GM21515 (cell line): ENCODE results near the gene FMNL3.
A peak's percentile ranks its signal among the peaks of the same experiment; 100 is the strongest.
"Not testable (repeated sequence)": the region's sequence is repeated elsewhere in the genome, so short reads cannot be mapped to it uniquely, and the experiment has no call there.

ENCODE experiments used
- ATAC-seq: cut with Tn5 transposase; IDR thresholded peaks from one replicate; pipeline ENCODE4 v1.9.1; 2021; ENCODE audit not compliant: unreplicated experiment

The FMNL3 gene, protein sequence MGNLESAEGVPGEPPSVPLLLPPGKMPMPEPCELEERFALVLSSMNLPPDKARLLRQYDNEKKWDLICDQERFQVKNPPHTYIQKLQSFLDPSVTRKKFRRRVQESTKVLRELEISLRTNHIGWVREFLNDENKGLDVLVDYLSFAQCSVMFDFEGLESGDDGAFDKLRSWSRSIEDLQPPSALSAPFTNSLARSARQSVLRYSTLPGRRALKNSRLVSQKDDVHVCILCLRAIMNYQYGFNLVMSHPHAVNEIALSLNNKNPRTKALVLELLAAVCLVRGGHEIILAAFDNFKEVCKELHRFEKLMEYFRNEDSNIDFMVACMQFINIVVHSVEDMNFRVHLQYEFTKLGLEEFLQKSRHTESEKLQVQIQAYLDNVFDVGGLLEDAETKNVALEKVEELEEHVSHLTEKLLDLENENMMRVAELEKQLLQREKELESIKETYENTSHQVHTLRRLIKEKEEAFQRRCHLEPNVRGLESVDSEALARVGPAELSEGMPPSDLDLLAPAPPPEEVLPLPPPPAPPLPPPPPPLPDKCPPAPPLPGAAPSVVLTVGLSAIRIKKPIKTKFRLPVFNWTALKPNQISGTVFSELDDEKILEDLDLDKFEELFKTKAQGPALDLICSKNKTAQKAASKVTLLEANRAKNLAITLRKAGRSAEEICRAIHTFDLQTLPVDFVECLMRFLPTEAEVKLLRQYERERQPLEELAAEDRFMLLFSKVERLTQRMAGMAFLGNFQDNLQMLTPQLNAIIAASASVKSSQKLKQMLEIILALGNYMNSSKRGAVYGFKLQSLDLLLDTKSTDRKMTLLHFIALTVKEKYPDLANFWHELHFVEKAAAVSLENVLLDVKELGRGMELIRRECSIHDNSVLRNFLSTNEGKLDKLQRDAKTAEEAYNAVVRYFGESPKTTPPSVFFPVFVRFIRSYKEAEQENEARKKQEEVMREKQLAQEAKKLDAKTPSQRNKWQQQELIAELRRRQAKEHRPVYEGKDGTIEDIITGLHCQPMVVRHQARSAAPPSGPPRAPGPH

DNA sequence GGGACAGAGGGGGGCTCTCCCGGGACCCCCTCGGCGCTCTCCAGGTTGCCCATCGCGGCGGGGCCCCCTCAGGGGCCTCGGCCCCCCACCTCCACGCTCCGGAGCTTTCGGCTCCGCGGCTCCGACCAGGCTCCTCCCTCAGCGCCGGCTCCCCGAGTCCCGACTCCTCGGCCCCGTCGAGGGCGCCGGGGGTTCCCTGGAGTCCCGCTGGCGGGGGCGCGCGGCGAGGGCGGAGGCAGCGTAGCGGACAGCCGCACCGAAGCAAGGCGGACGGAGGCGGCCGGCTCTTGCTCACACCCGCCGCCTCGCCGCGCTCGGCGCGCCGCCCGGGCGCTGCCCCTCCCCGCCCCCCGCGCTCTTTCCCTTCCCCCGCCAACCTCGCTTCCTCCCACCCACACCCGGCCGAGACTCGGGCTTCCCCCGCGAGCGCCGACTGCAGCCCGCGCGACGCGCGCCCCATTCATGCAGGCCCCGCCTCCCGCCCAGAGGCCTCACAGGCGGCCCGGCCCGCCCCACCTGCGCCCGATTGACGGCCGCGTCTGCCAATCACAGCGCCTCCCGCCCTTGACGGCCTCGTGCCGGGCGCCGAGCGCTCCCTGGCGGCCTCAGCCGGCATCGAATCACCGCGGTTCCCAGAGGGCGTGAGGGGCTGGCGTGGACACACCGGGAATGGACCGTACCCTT lies at the start of gene FMNL3:
FMNL3 (minus strand) TSS at position 278 of the 684 bp plus-strand sequence; CDS start at position 53, 225 bp downstream.
- ATAC-seq: peak; percentile 78

DNA sequence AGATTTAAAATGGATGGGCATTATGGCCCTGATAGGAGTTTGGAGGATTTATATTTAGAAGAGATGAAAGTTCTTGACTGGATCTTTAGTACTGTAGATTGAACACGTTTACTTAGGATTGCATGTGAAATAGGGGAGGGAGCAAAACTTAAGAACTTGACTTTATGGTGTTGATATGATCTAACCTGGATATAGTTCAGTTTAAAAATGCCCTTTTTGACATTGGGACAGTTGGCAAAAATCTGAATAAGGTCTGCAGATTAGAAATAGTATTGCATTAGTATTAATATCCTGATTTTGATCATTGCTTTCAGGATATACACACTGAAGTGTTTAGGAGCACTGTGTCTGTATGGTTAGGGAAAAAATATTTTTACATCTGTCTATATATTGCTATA lies 43.8 kb upstream of the FMNL3 start:
- ATAC-seq: no peak

DNA sequence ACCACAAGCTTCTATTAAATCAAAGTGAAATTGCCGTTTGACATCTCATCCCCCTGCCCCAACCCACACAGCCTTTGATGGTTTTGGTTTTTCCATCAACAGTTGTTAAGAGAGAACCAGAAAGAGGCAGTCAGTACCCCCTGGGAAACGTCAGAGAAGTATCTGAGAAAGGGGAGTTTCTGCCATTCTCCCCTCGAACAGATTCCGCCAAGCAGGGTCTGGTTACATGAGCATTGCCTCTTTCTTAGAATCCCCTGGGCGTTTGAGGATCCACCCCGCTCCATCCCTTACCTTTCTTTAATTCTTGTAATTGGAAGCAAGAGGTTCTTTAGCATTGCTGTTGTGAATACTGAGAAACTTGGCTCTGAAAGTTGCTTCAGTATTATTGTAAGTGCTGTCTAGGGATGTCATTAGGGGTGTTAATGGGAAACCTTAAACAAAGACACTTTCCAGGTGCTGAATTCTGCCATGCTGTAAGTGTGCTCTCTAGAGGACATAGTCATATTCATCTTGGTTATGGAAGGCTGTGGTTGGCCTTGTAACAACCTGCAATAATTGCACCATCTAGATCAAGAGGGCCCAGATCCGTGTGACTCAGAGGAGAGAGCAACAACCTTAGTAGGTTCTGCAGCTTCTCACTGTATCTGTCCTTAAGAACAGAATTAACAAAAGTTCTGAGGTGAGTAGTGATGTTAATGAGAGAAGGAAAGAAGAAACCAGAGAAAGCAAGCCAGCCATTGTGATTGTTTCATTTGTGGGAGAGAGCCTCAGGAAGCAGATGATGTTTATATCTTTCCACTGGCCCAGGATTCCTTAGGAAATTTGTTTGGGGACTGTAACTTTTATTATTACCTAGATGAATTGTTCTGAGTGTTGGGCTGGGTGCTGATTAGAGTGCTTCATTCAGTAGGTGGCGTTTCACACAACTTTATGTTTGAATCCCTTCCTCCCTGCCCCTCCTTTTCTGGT lies 43.1 kb upstream of the FMNL3 start:
- ATAC-seq: no peak

DNA sequence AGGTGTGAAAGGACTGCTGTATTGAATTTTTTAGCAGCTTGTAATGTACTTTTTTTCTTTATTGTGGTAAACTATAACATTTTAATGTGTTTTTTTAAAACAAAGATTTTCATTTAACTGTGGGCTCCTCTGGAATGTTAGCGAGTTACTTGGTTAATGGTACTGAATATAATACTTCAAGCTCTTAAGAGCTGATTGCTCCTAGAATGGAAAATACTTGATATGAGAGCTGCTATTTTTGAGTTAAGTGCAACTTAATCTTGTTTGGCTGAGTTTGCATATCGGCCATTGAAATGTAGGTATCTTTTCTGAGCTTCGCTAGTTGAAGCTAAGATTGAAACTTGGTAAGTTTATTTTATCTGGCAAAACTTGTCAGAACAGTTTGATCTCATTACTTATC lies 41.6 kb upstream of the FMNL3 start:
- no peak for ATAC-seq

DNA sequence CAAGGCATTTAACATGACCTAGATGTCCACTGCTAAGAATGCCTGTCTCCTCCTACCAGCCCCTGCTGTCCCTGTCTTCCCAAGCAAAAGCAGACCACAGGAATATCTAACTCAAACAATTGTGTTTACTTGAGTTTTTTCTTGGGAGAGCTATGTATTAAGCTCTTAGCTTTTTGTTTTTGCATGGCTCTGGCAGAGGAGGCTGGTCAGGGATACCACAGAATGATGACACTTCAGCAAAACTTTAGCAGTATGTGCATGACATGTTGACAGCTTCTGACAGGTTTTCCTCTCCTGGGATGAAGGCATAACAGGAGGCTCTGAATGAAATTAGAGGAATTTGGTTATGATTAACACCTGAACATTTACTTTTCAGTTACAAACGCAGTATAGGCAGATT lies 41.1 kb upstream of the FMNL3 start:
- ATAC-seq: no peak

DNA sequence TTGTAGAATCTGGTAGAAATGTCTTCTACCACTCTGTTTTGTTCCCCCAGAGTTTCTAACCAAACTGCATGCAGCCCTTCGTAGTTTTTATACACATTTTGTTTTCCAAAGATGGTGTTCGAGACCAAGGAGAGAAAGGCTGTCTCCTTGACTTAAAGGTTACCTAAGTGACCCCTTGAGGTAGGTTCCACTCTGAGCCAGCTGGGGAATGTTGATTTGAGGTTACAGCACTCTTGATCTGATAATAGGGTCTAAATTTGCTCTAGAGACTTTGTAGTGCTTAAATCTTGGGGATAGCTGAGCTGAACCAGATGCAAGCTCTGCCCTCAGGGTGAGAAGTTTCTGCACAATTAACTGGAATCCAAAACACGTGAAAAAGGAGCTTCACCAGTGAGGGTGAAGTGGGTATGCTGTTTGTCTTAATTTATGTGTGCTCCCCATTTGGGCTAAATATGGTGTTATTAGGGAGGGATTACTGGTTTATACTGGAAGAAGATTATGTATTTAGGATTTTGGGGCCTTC lies 37.2 kb upstream of the FMNL3 start:
- ATAC-seq: no peak

DNA sequence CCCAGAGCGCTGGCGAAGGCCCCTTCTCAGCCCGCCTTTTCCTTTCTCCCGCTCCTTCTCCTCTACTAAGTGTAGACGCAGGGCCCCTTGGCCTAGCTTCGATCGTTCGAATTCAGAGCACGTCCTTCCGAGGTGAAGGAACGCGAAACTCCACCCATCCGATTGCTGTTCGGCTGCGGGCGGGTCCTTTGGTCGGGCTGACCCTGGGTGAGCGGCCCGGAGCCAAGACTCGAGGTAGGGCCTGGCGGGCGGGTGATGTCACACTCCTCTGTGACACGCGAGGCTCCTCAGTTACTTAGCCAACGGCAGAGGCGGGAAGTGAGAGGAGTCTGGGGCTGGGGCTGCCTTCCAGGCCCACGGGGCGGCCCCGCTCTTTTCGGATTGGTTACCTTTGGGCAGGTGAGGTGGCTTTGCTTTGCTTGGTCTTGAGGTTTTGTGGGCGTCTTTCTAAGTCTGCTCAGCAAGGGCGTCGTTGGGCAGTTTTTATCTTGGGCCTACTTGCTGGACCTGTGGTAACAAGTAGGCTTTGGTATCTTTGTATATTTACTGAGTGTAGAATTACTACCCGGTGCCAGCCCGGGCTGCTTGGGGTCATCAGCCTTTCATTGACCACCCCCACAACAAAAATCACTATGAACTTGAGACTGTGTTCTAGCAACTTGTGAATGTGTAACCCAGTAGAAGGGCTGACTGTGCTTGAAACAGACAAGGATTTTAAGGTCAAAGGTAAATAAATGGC lies 34.8 kb upstream of the FMNL3 start:
- ATAC-seq: peak; percentile 68

DNA sequence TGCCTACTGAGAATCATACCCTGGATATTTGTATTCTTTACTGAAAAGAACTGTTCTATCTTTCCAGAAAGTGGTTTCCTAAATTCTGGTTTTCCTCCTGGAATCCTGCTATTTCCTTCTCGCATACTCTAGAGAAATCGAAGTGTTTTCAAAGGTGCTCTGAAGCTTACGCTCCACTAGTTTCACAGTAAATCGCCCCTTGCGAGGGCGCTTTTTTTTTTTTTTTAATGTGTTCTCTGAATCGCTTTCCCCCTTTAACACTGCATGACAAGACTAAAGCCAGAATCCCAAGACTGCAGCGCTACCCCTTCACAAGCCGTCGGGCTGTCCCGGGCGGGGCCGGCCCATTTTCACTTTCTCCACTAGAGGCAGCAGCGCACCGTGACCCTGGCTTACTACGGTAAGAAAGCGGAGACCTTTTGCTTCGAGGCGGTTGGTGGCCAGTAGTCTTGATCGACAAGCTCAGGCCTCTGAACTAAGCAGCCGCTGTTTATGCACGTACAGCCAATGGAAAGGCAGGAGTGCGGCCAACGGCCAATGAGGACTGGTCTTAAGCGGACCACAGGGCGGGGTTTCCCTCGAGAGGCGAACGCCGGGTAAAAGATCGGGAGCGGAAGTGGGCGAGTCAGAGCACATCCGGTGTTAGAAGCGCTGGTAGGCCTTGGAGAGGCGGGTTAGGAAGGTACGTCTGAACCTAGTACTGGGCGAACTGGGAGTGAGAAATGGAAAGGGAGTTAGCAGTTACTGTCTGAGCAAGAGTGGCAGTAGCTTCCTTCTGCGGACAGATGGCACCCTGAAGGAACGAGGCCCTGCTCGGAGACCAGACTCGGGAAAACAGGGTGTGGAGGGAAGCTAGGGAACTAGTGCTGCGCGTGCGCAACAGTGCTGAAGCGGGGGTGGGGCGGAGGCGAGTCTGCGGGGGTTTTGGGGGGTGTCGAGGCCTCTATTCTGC lies 34.0 kb upstream of the FMNL3 start, which contains the start of gene TMBIM6:
TMBIM6 (plus strand) TSS at position 628 of the 952 bp plus-strand sequence. CDS start 10,937 bp downstream, outside the sequence.
- peak; percentile 90 for ATAC-seq

DNA sequence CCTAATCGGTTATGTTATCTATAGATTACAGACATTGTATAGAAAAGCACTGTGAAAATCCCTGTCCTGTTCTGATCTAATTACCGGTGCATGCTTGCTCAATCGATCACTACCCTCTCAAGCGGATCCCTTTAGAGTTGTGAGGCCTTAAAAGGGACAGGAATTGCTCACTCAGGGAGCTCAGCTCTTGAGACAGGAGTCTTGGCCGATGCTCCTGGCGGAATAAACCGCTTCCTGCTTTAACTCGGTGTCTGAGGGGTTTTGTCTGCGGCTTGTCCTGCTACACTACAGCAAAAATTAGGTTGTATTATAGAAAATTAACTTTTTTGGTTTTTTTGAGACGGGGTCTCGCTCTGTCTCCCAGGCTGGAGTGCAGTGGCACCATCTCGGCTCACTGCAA lies 33.1 kb upstream of the FMNL3 start:
- ATAC-seq: not testable (repeated sequence)

DNA sequence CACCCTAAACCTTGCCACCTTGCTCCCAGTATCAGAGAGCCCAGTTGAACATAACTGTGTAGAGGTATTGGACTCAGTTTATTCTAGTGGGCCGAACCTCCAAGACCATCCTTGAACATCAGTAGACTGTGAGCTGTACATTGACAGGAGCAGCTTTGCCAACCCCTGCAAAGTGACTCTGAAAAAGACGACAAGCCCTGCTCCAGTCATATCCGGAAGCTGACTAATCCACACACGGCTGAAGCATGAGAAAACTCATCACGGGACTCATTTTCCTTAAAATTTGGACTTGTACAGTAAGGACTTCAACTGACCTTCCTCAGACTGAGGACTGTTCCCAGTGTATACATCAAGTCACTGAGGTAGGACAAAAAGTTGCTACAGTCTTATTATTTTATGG lies 31.5 kb upstream of the FMNL3 start:
- not testable (repeated sequence) for ATAC-seq

DNA sequence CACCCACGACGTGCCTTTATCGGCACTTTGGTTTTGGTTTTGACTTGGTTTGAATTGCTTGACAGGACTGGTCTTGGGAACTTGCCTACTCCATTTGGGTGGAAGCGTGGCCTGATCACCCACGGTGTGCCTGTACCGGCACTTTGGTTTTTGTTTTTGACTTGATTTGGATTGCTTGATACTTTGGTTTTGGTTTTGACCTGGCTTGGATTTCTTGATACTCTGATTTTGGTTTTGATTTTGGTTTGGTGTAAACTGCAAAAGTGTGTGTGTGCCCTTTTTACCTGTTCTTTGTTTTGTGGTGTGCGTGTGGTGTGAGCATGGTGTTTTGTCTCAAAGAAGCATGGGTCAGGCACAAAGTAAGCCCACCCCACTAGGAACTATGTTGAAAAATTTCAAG lies 27.7 kb upstream of the FMNL3 start:
- ATAC-seq: not testable (repeated sequence)

DNA sequence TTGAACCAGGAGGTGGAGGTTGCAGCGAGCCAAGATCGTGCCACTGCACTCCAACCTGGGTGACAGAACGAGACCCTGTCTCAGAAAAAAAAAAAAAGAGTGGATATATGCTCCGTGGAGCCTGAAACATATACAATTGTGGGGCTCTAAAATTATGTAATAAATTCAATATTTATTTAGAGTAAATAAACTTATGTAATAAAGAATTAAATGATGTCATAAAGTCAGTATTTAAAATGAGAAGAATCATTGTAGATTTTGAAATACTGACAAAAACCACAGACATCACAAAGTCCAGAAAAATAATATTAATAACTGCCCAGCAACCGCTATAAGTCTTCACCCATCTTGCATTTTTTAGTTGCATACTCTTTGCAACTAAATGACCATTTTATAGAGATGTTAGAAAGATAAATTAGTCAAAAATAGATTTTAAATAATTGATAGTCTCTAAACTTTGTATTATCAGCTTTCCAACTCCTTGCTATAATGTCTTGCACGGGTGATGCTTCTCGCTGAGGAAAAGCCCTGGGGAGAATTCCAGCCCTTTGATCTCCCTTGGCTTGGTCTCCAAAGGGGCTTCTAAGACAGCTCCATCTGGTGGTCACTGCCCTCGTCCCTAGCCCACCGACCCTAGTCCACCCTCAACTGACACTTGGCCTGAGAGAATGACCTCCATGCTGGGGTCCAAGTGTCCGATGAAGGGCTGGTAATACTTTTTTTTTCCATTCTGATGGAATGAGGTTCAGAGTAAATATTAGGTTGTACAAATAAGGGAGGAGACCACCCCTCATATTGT lies 26.2 kb upstream of the FMNL3 start:
- no peak for ATAC-seq

DNA sequence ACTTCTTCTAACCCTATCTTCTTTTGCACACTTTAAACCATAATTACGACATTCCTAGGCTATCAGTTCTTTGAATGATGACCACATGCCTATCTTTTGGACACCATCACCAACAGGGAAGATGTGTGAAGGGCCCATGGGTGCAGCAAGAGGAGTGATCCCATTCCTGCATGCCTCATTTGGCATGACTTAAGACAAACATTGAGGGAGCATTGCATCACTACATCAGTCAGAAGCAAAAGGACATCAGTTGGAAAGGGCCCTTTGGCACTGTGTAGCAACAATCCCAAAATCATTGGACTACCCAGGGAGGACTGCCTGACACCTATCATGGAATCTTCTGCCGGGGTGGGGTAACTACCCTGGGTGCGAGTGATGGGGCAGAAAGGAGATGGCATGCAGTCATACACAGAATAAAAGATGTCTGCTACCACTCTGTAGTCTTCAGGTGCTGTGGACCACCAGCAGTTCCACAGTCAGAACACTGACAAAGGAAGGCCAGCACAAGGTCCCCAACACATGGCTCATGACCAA lies 23.4 kb upstream of the FMNL3 start:
- ATAC-seq: no peak

DNA sequence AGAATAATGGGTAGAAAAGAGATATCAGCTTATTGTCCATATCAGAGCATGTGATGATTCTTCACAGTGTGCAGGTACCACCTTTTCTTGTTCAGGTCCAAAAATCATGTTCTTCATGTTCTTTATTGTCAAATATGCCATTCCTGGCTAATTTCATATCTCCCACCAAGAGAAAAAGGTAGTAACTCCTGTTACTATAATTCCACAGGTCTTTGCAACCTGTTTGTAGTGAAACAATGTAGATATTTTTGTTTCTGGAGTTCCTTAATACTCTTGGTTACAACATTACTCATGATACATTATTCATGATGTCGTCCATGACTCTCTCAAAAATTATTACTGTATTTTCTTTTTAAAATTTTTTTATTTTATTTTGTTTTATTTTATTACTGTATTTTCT lies 22.8 kb upstream of the FMNL3 start:
- no peak for ATAC-seq

DNA sequence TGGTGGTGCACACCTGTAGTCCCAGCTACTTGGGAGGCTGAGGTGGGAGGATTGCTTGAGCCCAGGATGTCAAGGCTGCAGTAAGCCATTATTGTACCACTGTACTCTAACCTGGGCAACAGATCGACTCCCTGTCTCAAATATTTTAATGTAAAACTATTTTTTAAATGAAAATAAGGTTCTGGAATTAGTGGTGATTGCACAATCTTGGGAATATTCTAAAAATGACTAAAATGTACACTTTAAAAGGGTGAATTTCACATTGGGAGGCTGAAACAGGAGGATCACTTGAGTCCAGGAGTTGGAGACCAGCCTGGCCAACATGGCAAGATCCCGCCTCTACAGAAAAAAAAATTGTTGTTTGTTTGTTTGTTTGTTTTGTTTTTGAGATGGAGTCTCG lies 21.2 kb upstream of the FMNL3 start:
- ATAC-seq: no peak

DNA sequence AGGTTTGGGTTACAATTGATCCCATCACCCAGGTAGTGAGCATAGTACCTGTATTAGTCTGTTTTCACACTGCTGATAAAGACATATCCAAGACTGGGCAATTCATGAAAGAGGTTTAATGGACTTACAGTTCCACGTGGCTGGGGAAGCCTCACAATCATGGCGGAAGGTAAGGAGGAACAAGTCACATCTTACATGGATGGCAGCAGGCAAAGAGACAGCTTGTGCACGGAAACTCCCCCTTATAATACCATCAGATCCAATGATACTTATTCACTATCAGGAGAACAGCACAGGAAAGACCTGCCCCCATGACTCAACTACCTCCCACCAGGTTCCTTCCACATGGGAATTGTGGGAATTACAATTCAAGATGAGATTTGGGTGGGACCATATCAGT lies 14.2 kb upstream of the FMNL3 start:
- ATAC-seq: not testable (repeated sequence)

DNA sequence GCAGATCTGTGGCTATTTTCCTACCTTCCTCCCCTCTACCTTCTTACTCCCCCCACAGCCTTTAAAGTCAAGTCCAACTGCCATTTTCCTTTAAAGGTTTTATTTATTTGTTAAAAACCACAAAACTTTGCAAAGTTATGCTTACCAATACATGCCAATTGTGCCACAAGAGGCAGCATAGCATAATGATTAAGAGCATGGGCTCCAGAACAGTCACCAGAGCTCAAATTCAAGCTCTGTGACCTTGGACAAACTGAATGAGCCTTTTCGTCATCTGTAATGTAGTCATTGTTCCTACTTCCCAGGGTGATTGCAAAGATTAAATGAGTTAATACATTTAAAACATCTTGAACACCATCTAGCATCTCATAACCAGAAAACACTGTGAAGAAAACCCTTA lies 13.0 kb upstream of the FMNL3 start:
- no peak for ATAC-seq
